RWPE2 (cell line): Measurements from ENCODE around the gene SMIM7.

Source experiments
- ATAC-seq: fragments of 200-7000 bp; cut with Tn5 transposase; 3 replicates; pipeline ENCODE4 v1.9.1; 2021; ENCODE audit warnings: low read depth
- DNase-seq: peaks from one replicate; pipeline ENCODE4 v3.0.0-alpha.2; 2020; ENCODE audit warnings: low spot score
- H3K27ac ChIP-seq: fragments of 450-650 bp; 2 replicates; pipeline ENCODE4 v1.5.1; 2017; ENCODE audit warnings: mild to moderate bottlenecking; ENCODE audit not compliant: poor library complexity, severe bottlenecking
- H3K27me3 ChIP-seq: fragments of 250-450 bp; sonication (Bioruptor Pico); 2 replicates; pipeline ENCODE4 v1.5.1; 2021; ENCODE audit warnings: mild to moderate bottlenecking, moderate library complexity; ENCODE audit not compliant: insufficient read depth, poor library complexity, severe bottlenecking
- H3K36me3 ChIP-seq: fragments of 250-450 bp; sonication (Bioruptor Pico); 2 replicates; pipeline ENCODE4 v1.5.1; 2020; ENCODE audit warnings: low read depth, mild to moderate bottlenecking, moderate library complexity
- H3K4me1 ChIP-seq: fragments of 250-450 bp; sonication (Bioruptor Pico); 2 replicates; pipeline ENCODE4 v1.5.1; 2021; ENCODE audit warnings: mild to moderate bottlenecking, moderate library complexity; ENCODE audit not compliant: insufficient read depth, poor library complexity, severe bottlenecking
- H3K4me3 ChIP-seq: fragments of 250-450 bp; sonication (Bioruptor Pico); 2 replicates; pipeline ENCODE4 v1.5.1; 2021; ENCODE audit warnings: mild to moderate bottlenecking, moderate library complexity; ENCODE audit not compliant: severe bottlenecking
- H3K9me3 ChIP-seq: fragments of 250-450 bp; sonication (Bioruptor Pico); 2 replicates; pipeline ENCODE4 v1.5.1; 2021; ENCODE audit warnings: mild to moderate bottlenecking, moderate library complexity; ENCODE audit not compliant: severe bottlenecking
- TF ChIP-seq, protein P1 (sequence below): fragments of 450-650 bp; IDR thresholded peaks from one replicate; pipeline ENCODE4 v1.5.1; 2017; ENCODE audit warnings: mild to moderate bottlenecking, moderate library complexity; ENCODE audit not compliant: poor library complexity, severe bottlenecking

The SMIM7 gene

DNA sequence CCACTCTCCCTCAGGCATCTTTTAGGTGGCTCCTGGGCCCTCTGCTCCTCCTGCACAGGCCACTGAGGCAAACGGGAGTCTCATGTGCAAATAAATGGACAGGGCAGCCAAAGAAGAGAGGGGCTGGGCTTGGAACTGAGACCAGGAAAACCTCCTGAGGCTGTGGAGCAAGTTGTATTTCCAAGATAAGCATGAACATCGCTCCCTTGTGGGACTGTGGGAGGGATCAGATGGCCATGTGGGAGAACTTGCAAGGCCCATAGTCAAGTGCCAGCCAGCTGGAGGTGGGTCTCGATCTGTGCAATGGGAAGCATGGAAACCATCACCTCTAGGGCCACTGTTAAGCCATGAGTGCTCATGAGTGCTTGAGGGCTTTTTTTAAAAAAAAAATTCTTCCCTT, 56.9 kb downstream of the SMIM7 start:
- Histone ChIP-seq H3K36me3 (no peaks in the 10 kb centered on the region), H3K27ac (no peak overlapping the region), H3K4me3 (no peak overlapping the region), H3K27me3 (no peaks in the 10 kb centered on the region), H3K4me1 (no peaks in the 10 kb centered on the region), H3K9me3 (no peaks in the 10 kb centered on the region)
- ATAC-seq (no peak), DNase-seq (no peak)
- TF ChIP-seq, protein P1, sequence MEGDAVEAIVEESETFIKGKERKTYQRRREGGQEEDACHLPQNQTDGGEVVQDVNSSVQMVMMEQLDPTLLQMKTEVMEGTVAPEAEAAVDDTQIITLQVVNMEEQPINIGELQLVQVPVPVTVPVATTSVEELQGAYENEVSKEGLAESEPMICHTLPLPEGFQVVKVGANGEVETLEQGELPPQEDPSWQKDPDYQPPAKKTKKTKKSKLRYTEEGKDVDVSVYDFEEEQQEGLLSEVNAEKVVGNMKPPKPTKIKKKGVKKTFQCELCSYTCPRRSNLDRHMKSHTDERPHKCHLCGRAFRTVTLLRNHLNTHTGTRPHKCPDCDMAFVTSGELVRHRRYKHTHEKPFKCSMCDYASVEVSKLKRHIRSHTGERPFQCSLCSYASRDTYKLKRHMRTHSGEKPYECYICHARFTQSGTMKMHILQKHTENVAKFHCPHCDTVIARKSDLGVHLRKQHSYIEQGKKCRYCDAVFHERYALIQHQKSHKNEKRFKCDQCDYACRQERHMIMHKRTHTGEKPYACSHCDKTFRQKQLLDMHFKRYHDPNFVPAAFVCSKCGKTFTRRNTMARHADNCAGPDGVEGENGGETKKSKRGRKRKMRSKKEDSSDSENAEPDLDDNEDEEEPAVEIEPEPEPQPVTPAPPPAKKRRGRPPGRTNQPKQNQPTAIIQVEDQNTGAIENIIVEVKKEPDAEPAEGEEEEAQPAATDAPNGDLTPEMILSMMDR, result no peak

DNA sequence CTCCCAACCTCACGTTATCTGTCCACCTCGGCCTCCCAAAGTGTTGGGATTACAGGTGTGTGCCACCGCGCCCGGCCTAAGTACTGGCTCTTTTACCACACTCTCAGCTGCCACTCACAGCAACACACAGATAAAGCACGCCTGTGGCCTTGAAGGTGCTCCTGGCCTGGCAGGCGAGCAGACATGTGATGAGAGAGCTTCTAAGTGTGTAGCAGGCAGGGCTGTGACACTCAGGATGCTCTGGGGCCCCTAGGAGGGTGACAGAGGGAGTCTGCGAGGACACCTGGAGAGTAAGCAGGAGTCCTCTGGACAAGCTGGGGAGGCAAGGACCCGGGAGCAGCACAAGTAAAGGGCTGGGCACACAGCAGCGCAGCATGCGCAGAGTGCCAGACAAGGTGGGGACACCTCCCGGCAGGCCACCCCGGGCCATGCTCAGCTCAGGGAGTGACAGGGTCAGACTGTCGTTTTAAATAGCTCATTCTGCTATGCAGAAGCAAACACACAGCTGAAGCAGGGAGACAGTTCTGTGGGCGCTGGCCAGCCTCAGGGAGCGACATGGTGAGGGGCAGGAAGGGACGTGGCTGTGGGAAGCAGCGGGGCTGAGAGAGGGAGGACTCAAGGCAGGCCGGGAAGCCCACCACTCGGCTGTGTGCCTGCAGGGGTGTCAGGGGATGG, 58.4 kb downstream of the SMIM7 start:
- Histone ChIP-seq H3K9me3 (no peaks in the 10 kb centered on the region), H3K27ac (no peak overlapping the region), H3K4me3 (no peak overlapping the region), H3K4me1 (peaks cover under 1% of the 10 kb centered on the region), H3K36me3 (no peaks in the 10 kb centered on the region), H3K27me3 (no peaks in the 10 kb centered on the region)
- DNase-seq (no peak), ATAC-seq (no peak)
- TF ChIP-seq, protein P1, result no peak

DNA sequence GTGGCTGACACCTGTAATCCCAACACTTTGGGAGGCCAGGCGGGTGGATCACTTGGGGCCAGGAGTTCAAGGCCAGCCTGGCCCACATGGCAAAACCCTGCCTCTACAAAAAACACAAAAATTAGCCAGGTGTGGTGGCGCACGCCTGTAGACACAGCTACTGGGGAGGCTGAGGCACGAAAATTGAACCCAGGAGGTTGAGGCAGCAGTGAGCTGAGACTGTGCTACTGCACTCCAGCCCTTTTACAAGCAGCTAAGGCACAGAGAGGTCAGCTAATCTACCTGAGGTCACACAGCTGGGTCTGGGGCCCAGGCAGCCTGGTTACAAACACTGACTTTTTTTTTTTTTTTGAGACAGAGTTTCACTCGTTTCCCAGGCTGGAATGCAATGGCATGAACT, 59.1 kb downstream of the SMIM7 start:
- Histone ChIP-seq H3K36me3 (no peaks in the 10 kb centered on the region), H3K27ac (no peak overlapping the region), H3K9me3 (no peaks in the 10 kb centered on the region), H3K4me3 (no peak overlapping the region), H3K27me3 (no peaks in the 10 kb centered on the region), H3K4me1 (peaks cover 2% of the 10 kb centered on the region)
- TF ChIP-seq, protein P1, result no peak
- ATAC-seq (no peak), DNase-seq (no peak)

DNA sequence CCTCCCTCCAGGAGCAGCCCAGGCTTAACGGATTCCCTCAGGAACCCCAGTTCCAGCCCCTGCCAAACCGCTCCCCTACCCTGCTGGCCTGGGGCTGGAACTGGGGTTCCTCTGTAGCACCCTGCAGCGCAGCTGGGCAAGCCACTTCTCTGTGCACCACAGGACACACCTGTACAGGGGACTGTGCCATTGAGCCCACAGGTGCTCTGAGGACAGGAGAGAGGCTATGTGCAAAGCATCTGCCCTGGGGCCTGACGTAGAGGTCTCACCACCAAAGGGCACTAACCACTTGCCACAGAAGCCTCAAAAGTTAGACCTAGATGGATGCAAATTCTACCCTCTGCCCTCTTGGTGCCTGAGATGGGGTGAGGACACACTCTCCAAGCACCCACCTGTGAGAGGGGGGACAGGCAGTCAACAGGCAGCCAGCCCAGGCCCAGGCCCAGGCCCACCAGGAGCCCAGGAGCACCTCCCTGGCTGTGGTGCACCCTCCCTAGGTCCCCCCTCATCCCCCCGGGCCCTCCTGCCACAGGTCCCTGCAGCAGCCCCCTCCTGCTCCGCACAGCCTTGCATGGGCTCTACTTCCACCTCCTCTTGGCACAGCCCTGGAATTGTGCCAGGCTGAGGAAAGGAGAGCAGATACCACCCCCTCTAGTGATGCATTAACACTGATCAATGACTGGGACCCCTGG, 60.1 kb downstream of the SMIM7 start:
- no peaks in the 10 kb centered on the region for H3K36me3 ChIP-seq
- peaks cover 2% of the 10 kb centered on the region for H3K4me1 ChIP-seq
- H3K4me3 ChIP-seq, result no peak overlapping the region
- no peak for DNase-seq
- TF ChIP-seq, protein P1, result no peak
- H3K9me3 ChIP-seq, result no peaks in the 10 kb centered on the region
- ATAC-seq, result no peak
- H3K27me3 ChIP-seq, result no peaks in the 10 kb centered on the region
- H3K27ac ChIP-seq, result no peak overlapping the region

DNA sequence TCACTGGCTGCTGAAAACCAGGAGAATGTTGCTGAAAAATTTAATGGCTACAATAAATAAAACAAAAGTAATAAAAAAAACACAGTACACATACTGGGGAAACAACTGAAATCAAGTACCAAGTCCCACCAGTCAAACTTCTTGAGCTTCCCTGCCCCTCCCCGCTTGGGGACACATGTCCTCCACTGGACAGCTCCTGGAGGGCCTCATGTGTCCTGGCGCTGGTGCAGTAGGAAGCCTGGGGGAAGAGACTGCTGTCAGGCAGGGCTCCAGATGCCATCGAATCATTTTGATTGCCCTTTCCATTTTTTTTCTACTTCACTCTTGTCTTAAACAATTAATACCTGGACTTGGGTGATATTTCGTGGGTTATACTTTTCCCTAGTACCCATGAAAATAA, 61.1 kb downstream of the SMIM7 start:
- ATAC-seq (no peak), DNase-seq (no peak)
- peaks cover 2% of the 10 kb centered on the region for H3K4me1 ChIP-seq
- no peaks in the 10 kb centered on the region for H3K27me3 ChIP-seq
- H3K4me3 ChIP-seq, result no peak overlapping the region
- H3K9me3 ChIP-seq, result no peaks in the 10 kb centered on the region
- H3K36me3 ChIP-seq, result no peaks in the 10 kb centered on the region
- H3K27ac ChIP-seq, result no peak overlapping the region
- TF ChIP-seq, protein P1, result no peak
